ENCODE data around the gene IPO9.
"Not testable (repeated sequence)": the region's sequence is repeated elsewhere in the genome, so short reads cannot be mapped to it uniquely, and the experiment has no call there.

IPO9 gene

DNA sequence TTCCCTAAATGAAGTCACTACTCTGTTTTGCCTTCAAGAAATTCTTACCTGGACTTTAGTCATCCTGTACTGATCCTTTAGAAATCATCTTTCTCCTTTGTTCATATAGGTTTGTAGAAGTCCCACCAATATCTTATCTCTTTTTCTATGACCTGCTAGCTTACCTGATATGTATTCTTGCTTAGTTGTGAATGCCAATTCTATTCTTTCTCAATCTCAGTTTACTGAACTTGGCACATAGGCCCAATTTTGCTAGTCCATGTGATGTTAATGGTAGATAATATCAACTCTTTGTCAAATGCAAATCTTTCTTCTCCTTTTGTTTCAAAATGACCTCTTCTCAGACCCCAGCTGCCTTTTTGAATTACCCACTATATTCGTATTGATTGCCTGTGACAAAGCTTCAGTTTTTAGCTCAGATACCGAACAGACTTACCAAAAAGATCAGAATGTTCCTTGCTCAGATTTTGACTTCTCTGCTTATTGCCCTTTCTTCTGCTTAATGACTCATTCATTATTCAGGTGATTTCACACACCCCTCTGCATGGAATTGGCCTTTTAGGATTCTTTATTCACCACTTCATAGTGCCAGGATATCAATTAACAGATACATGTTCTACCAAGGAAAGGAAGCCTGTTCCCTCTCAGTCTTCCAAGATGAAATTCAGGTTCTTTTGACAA lies 20.6 kb downstream of the IPO9 start:
- TF ChIP-seq, protein P1, sequence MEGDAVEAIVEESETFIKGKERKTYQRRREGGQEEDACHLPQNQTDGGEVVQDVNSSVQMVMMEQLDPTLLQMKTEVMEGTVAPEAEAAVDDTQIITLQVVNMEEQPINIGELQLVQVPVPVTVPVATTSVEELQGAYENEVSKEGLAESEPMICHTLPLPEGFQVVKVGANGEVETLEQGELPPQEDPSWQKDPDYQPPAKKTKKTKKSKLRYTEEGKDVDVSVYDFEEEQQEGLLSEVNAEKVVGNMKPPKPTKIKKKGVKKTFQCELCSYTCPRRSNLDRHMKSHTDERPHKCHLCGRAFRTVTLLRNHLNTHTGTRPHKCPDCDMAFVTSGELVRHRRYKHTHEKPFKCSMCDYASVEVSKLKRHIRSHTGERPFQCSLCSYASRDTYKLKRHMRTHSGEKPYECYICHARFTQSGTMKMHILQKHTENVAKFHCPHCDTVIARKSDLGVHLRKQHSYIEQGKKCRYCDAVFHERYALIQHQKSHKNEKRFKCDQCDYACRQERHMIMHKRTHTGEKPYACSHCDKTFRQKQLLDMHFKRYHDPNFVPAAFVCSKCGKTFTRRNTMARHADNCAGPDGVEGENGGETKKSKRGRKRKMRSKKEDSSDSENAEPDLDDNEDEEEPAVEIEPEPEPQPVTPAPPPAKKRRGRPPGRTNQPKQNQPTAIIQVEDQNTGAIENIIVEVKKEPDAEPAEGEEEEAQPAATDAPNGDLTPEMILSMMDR (IDR thresholded peaks at IDR 0.05; ENCODE audit: extremely low read depth, missing control alignments), result no peak
- no peak for DNase-seq (ENCODE audit: low spot score)

DNA sequence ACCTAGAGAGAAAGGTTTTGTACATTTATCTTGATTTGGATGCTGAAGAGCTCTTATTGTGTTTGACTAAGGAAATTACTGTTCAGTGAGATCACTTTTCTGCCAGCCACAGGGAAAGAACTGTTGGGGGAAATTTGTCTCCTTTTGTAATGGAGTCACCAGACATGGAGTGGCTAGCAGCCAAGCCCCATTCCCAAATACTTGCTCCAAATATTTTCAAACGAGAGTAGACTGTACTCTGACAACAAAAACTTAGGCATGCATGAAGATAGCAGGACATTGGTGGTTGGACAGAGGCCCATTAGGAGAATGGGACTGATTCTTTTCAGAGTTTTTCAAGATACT lies 21.1 kb downstream of the IPO9 start:
- DNase-seq (ENCODE audit: low spot score), result no peak
- TF ChIP-seq, protein P1 (IDR thresholded peaks at IDR 0.05; ENCODE audit: extremely low read depth, missing control alignments), result no peak

DNA sequence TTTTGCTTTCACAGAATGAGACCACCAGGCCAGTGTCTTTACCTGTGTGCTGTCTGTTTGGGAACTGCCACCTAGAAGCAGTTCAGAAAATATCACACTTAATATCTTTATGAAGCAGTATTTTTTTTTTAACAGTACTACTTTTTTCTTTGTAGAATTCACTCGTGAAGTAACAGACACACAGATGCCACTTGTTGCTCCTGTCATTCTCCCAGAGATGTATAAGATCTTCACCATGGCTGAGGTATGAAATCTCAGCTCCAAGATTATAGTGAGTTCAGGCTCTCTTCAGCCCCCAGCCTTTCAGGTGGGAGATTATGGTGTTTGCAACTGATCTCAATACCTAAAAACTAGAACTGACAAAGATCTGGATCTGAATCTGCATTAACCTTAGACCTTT lies 23.0 kb downstream of the IPO9 start:
- DNase-seq (ENCODE audit: low spot score), result no peak
- TF ChIP-seq, protein P1 (IDR thresholded peaks at IDR 0.05; ENCODE audit: extremely low read depth, missing control alignments), result no peak

DNA sequence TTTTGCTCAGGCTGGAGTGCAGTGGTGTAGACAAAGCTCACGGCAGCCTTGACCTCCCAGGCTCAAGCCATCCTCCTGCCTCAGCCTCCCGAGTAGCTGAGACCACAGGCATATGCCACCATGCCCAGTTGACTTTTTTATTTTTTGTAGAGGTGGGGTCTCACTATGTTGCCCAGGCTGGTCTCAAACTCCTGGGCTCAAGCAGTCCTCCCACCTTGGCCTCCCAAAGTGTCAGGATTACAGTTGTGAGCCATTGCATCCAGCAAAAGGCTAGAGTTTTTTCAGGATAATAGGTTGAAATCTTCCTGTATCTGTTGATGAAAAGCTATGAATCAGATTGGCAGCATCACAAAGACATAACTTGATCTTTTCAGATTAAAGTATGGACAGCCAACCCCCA lies 27.8 kb downstream of the IPO9 start:
- not testable (repeated sequence) for DNase-seq (ENCODE audit: low spot score)

DNA sequence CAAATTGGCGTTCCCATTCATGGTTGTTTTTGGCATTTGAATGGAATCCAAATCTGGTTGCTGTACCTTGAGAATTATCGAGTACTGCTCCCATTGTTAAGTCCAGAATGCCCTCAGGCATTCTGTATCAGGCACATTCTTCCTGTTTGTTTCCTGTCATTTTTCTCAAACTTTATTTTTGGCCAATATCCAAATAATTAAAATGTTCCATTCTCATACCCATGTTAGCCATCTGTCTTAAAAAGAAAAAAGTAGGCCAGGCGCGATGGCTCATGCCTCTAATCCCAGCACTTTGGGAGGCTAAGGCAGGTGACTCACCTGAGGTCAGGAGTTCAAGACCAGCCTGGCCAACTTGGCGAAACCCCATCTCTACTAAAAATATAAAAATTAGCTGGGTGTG lies 30.5 kb downstream of the IPO9 start:
- TF ChIP-seq, protein P1 (IDR thresholded peaks at IDR 0.05; ENCODE audit: extremely low read depth, missing control alignments), result no peak
- DNase-seq (ENCODE audit: low spot score), result no peak

DNA sequence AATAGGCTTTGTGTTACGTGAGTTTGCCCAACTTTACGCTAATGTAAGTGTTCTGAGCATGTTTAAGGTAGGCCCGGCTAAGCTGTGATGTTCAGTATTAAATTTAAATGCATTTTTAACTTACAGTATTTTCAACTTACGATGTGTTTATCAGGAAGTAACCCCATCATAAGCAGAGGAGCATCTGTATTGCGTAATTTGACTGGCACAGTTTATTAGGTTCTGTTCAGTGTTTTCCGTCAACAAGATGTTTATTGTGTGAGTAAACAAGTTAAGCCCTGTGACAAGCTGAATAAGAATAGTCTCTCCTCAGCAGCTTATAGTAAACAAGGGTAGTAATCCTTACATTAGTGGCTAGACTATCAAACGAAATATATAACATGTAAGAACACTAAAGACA lies 32.5 kb downstream of the IPO9 start:
- DNase-seq (ENCODE audit: low spot score), result no peak
- TF ChIP-seq, protein P1 (IDR thresholded peaks at IDR 0.05; ENCODE audit: extremely low read depth, missing control alignments), result no peak

DNA sequence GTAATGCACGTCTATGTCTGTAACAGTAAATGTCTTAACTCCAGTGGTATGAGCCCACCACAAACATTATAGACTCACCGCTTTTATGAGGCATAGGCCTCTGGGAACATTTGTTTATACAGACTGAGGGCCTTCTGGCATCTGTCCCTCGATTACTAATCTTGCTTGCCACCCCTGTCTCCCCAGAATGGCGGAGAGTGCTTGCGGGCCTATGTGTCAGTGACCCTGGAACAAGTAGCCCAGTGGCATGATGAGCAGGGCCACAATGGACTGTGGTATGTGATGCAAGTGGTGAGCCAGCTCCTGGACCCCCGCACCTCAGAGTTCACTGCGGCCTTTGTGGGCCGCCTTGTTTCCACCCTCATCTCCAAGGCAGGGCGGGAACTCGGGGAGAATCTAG lies 41.4 kb downstream of the IPO9 start:
- DNase-seq (ENCODE audit: low spot score), result no peak
- TF ChIP-seq, protein P1 (IDR thresholded peaks at IDR 0.05; ENCODE audit: extremely low read depth, missing control alignments), result no peak

DNA sequence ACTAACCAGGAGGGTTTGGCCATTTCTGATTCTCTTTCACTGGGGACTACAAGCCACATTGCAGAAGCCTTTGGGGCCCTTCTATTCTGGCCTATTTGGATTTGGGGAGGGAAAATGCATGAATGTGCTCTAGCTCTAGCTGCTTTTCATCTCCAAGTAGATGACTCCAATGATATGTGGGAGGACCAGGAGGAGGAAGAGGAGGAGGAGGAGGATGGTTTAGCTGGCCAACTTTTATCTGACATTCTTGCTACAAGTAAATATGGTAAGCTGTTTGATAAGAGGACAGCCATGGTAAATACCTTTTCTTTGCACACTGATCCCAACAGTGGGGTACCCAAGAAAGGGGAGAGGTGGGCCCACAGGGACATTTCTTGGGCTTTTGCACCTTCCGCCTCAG lies 45.7 kb downstream of the IPO9 start:
- DNase-seq (ENCODE audit: low spot score), result no peak
- TF ChIP-seq, protein P1 (IDR thresholded peaks at IDR 0.05; ENCODE audit: extremely low read depth, missing control alignments), result no peak
